ENCODE data around the gene TCF21.

The TCF21 gene

GRCh38 chr6:133890711-133891148 lies 1.8 kb downstream of the TCF21 start:
- Histone ChIP-seq H3K4me1 (ENCODE audit: control insufficient read depth, insufficient read depth, low read length) (peaks cover 17% of the 10 kb centered on the region), H3K9ac (ENCODE audit: low read depth, low read length) (peak overlapping the region; percentile 78), H3K4me2 (ENCODE audit: low read length) (peak overlapping the region; percentile 95), H3K36me3 (ENCODE audit: insufficient read depth, low read length) (no peaks in the 10 kb centered on the region), H3K27me3 (ENCODE audit: control insufficient read depth, insufficient read depth, low read length) (no peaks in the 10 kb centered on the region), H3K9me3 (replicated peaks; ENCODE audit: low read length) (no peaks in the 10 kb centered on the region), H3K4me3 (ENCODE audit: low read length) (peak overlapping the region; percentile 79)

- H3K4me3 ChIP-seq (ENCODE audit: low read length) = peak overlapping the region; percentile 79
- no peaks in the 10 kb centered on the region for H3K27me3 ChIP-seq (ENCODE audit: control insufficient read depth, insufficient read depth, low read length)
- peak overlapping the region; percentile 78 for H3K9ac ChIP-seq (ENCODE audit: low read depth, low read length)
Measured at GRCh38 chr6:133891149-133891926, 2.4 kb downstream of the TCF21 start.

DNA sequence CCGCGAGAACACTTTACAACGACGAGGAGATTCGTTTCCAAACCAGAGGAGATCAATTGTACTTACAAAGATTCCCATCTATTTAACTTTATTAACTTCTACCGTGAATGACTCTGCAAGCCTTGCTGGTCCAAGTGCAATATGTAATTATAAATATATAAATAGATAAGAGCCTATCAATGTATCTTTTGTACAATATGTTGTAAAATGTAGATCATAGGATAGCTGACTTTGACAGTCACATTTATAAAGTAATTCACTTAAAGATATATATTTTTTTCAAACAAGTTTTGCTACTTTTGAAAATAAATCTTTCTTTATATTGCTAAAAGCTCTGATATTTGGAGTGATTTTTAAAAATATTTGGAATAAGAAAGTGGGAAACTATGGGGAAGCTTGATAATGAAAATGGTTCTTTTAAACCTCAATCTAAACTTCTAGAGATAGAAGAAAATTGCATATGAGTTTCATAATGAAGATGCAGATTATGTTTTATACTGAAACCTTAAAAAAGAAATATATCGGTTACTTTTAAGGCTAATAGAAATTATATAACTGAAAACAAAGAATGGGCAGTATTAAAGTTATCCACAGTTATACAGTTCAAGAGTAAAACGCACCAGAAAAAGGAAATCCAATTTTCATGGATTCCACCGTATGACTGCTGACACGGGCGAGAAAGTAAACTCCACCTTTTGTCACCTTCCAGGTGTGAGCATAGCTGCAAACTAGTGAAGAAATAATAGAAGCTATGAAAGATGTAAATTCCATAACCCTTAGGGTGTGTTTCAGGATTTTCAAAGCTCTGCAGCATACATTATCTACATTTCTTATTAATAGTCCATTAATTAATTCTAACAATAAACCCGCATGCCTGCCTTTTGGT lies 3.3 kb downstream of the TCF21 start:
- Histone ChIP-seq H3K9ac (ENCODE audit: low read depth, low read length) (peak overlapping the region; percentile 78), H3K4me3 (ENCODE audit: low read length) (peak overlapping the region; percentile 79), H3K27me3 (ENCODE audit: control insufficient read depth, insufficient read depth, low read length) (no peaks in the 10 kb centered on the region), H3K9me3 (replicated peaks; ENCODE audit: low read length) (no peaks in the 10 kb centered on the region), H3K4me2 (ENCODE audit: low read length) (peak overlapping the region; percentile 95), H3K36me3 (ENCODE audit: insufficient read depth, low read length) (no peaks in the 10 kb centered on the region), H3K4me1 (ENCODE audit: control insufficient read depth, insufficient read depth, low read length) (peaks cover 19% of the 10 kb centered on the region)

More at GRCh38 chr6:133891149-133891926, 2.4 kb downstream of the TCF21 start:
- H3K9me3 ChIP-seq (replicated peaks; ENCODE audit: low read length) = no peaks in the 10 kb centered on the region
- H3K36me3 ChIP-seq (ENCODE audit: insufficient read depth, low read length) = no peaks in the 10 kb centered on the region
- peaks cover 19% of the 10 kb centered on the region for H3K4me1 ChIP-seq (ENCODE audit: control insufficient read depth, insufficient read depth, low read length)
- peak overlapping the region; percentile 95 for H3K4me2 ChIP-seq (ENCODE audit: low read length)

DNA sequence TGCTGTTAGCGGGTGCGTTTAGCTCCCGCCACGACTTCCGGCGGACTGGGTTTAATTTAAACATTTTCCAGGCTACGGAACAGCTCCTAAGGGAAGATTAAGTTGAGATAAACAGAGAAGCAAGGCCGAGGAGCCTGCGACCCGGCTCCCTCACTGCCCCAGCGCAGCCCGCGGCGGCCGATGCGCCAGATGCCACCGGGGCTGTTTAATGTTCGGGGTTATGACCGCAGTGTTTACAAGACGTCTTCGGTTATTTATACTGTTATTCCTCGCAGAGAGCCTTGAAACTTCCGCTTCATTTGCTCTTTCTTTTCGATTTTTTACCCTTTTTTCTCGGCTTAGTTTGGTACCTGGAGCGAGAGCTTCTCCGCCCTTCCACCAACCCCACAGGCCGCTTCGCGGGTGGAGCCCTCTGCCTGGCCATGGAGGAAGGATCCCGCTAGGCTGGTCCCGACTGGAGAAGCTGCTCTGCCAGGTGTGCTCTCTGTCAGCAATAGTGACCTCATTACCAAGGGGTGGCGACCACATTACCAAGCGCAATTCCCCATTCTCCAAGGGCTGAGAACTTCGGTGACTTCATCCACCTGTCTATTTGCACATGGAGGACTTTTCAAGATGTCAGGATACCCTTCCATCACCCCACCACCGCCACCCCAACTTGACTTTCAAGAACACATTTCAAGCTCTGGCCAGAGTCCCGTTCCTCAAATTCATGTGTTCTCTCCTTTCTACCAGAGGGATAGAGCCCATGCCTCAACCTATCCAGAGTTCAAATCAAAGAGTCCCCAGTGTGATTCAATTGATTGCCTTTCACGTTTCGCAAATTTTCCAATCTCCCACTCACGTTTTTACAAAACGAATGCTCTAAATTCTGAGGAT lies 4.1 kb downstream of the TCF21 start:
- Histone ChIP-seq H3K36me3 (ENCODE audit: insufficient read depth, low read length) (no peaks in the 10 kb centered on the region), H3K4me2 (ENCODE audit: low read length) (no peak overlapping the region), H3K4me1 (ENCODE audit: control insufficient read depth, insufficient read depth, low read length) (peaks cover 19% of the 10 kb centered on the region), H3K9ac (ENCODE audit: low read depth, low read length) (no peak overlapping the region), H3K4me3 (ENCODE audit: low read length) (no peak overlapping the region), H3K27me3 (ENCODE audit: control insufficient read depth, insufficient read depth, low read length) (no peaks in the 10 kb centered on the region), H3K9me3 (replicated peaks; ENCODE audit: low read length) (no peaks in the 10 kb centered on the region)

- no peaks in the 10 kb centered on the region for H3K27me3 ChIP-seq (ENCODE audit: control insufficient read depth, insufficient read depth, low read length)
Measured at GRCh38 chr6:133893946-133894345, 5.0 kb downstream of the TCF21 start.

DNA sequence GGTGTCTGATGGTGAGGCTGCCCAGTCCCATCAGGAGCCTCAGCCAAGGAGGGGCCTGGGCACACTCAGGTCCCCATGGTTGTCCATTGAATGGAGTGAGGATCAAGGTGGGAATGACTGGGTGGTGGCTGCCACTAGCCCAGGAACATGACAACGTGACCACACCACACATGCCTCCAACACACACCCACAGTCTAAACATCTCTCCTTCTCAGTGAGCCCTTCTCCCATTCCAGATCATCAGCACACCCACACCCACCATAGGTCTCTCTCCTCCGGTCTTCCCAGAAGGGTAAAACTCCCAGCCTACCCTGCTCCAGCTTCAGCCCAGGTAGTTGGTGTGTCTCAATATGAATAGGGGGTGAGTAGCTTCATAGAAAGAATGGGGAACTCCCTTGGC lies 5.5 kb downstream of the TCF21 start:
- H3K4me2 ChIP-seq (ENCODE audit: low read length) = no peak overlapping the region
- peaks cover 19% of the 10 kb centered on the region for H3K4me1 ChIP-seq (ENCODE audit: control insufficient read depth, insufficient read depth, low read length)
- no peaks in the 10 kb centered on the region for H3K36me3 ChIP-seq (ENCODE audit: insufficient read depth, low read length)
- no peak overlapping the region for H3K4me3 ChIP-seq (ENCODE audit: low read length)
- no peak overlapping the region for H3K9ac ChIP-seq (ENCODE audit: low read depth, low read length)
- no peaks in the 10 kb centered on the region for H3K27me3 ChIP-seq (ENCODE audit: control insufficient read depth, insufficient read depth, low read length)
- H3K9me3 ChIP-seq (replicated peaks; ENCODE audit: low read length) = no peaks in the 10 kb centered on the region

More at GRCh38 chr6:133893946-133894345, 5.0 kb downstream of the TCF21 start:
- Histone ChIP-seq H3K4me2 (ENCODE audit: low read length) (no peak overlapping the region), H3K36me3 (ENCODE audit: insufficient read depth, low read length) (no peaks in the 10 kb centered on the region), H3K4me3 (ENCODE audit: low read length) (no peak overlapping the region), H3K9me3 (replicated peaks; ENCODE audit: low read length) (no peaks in the 10 kb centered on the region), H3K9ac (ENCODE audit: low read depth, low read length) (no peak overlapping the region), H3K4me1 (ENCODE audit: control insufficient read depth, insufficient read depth, low read length) (peaks cover 19% of the 10 kb centered on the region)

- Histone ChIP-seq H3K9ac (ENCODE audit: low read depth, low read length) (no peak overlapping the region), H3K27me3 (ENCODE audit: control insufficient read depth, insufficient read depth, low read length) (no peaks in the 10 kb centered on the region), H3K4me2 (ENCODE audit: low read length) (no peak overlapping the region), H3K36me3 (ENCODE audit: insufficient read depth, low read length) (no peaks in the 10 kb centered on the region), H3K9me3 (replicated peaks; ENCODE audit: low read length) (no peaks in the 10 kb centered on the region), H3K4me3 (ENCODE audit: low read length) (no peak overlapping the region), H3K4me1 (ENCODE audit: control insufficient read depth, insufficient read depth, low read length) (peaks cover 19% of the 10 kb centered on the region)
Measured at GRCh38 chr6:133894795-133895358, 6.0 kb downstream of the TCF21 start.

DNA sequence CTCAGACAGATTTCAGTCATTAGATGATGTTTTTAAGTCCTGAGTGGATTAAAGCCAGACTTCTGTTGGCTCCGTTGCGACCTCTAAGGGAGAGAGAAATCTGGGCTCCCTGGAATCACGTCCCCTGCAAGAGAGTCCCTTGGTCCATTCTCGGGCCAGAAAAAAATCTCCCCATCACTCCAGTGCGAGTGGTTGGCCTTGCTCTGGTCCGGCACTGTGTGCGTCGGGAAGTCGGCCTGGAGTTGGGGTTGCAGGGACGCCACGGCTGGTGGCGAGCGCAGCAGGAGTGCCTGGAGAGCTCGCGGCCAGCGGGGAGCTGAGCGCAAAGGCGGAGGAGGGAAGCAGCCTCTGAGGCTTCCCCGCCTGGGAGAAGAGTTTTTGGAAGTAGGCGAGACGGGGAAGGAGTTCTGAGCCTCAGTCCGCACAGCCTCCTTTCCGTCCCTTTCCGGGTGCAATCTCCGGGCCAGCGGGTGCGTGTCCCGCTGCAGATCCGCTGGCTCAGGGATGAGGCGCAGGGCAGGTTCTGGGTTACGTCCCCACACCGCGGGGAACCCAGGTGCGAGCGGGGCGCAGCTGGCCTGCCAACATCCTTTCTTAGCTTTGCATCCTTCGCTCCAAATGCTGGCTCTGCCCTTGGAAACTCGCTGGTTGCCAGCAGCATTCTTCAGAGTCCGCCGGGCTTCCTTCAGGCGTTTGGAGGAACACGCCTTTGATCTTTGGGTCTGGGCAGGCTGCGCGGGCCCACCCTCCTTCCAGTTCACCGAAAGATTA lies 6.8 kb downstream of the TCF21 start:
- Histone ChIP-seq H3K9me3 (replicated peaks; ENCODE audit: low read length) (no peaks in the 10 kb centered on the region), H3K9ac (ENCODE audit: low read depth, low read length) (peak overlapping the region; percentile 63), H3K4me3 (ENCODE audit: low read length) (peak overlapping the region; percentile 63), H3K4me2 (ENCODE audit: low read length) (peak overlapping the region; percentile 89), H3K4me1 (ENCODE audit: control insufficient read depth, insufficient read depth, low read length) (peaks cover 19% of the 10 kb centered on the region), H3K27me3 (ENCODE audit: control insufficient read depth, insufficient read depth, low read length) (no peaks in the 10 kb centered on the region), H3K36me3 (ENCODE audit: insufficient read depth, low read length) (no peaks in the 10 kb centered on the region)

- Histone ChIP-seq H3K27me3 (ENCODE audit: control insufficient read depth, insufficient read depth, low read length) (no peaks in the 10 kb centered on the region), H3K4me1 (ENCODE audit: control insufficient read depth, insufficient read depth, low read length) (peaks cover 19% of the 10 kb centered on the region), H3K4me3 (ENCODE audit: low read length) (no peak overlapping the region), H3K36me3 (ENCODE audit: insufficient read depth, low read length) (no peaks in the 10 kb centered on the region), H3K9me3 (replicated peaks; ENCODE audit: low read length) (no peaks in the 10 kb centered on the region), H3K9ac (ENCODE audit: low read depth, low read length) (no peak overlapping the region), H3K4me2 (ENCODE audit: low read length) (peak overlapping the region; percentile 89)
Measured at GRCh38 chr6:133896344-133896721, 7.4 kb downstream of the TCF21 start.

DNA sequence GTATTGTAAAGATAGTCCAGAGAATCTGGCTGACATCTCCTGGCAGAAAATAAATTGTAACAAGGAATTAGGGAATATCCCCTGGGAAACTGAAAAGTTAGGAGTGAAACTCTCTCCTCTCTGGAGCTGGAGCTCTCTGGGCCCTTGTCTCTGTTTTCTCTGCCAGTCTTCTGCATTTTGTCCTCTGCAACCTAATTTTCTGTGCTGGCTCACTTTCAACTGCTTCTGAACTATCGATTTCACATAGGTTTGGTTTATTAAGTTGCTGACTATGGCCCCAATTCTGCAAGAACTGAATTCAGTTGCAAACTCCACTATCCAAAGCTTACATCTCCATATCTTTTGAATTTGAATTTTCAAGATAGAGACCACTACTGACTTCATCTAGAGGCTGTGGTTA lies 9.3 kb downstream of the TCF21 start:
- no peak overlapping the region for H3K4me3 ChIP-seq (ENCODE audit: low read length)
- no peaks in the 10 kb centered on the region for H3K9me3 ChIP-seq (replicated peaks; ENCODE audit: low read length)
- H3K27me3 ChIP-seq (ENCODE audit: control insufficient read depth, insufficient read depth, low read length) = no peaks in the 10 kb centered on the region
- no peak overlapping the region for H3K9ac ChIP-seq (ENCODE audit: low read depth, low read length)
- no peak overlapping the region for H3K4me2 ChIP-seq (ENCODE audit: low read length)
- H3K36me3 ChIP-seq (ENCODE audit: insufficient read depth, low read length) = no peaks in the 10 kb centered on the region
- peaks cover 15% of the 10 kb centered on the region for H3K4me1 ChIP-seq (ENCODE audit: control insufficient read depth, insufficient read depth, low read length)
